ENCODE data around the gene STAM.

STAM gene

GRCh38 chr10:17756557-17757217, 112.7 kb downstream of the STAM start:
- H3K27ac ChIP-seq: no peak overlapping the region
- no peak for DNase-seq (ENCODE audit: low read depth, low spot score)

GRCh38 chr10:17758200-17758599, 114.2 kb downstream of the STAM start:
- no peak for DNase-seq (ENCODE audit: low read depth, low spot score)
- no peak overlapping the region for H3K27ac ChIP-seq

- no peak overlapping the region for H3K27ac ChIP-seq
- DNase-seq (ENCODE audit: low read depth, low spot score): no peak
These were observed 114.9 kb downstream of the STAM start for GRCh38 chr10:17758896-17759295.

- no peak overlapping the region for H3K27ac ChIP-seq
- no peak for DNase-seq (ENCODE audit: low read depth, low spot score)
These were observed 120.2 kb downstream of the STAM start for GRCh38 chr10:17764142-17764541.

- no peak for DNase-seq (ENCODE audit: low read depth, low spot score)
- H3K27ac ChIP-seq: no peak overlapping the region
These were observed 121.7 kb downstream of the STAM start for GRCh38 chr10:17765602-17766001.
